Psoas muscle (tissue), 8 donors: Measurements from ENCODE around the gene FAIM2. TPM values are rescaled to one million over a fixed set of nuclear protein-coding genes. Genes with fewer than 3 reads are reported as not detected.
A peak's percentile ranks its signal among the peaks of the same experiment; 100 is the strongest.

Experiments used
- ATAC-seq, 4 donors: fragments of 200-7000 bp; cut with Tn5 transposase; one replicate each; pipeline ENCODE4 v1.9.1; 2020; ENCODE audit warnings: moderate library complexity in 3 of 4, mild to moderate bottlenecking in 2 of 4
- DNase-seq, 2 donors: peaks; one replicate each; pipeline ENCODE4 v3.0.0-alpha.2; 2020
- H3K27ac ChIP-seq: fragments of 200-600 bp; one replicate; pipeline ENCODE4 v1.8.0; 2022
- H3K27me3 ChIP-seq, 3 donors: fragments of 200-600 bp in 1 of 3; one replicate each; pipeline versions ENCODE4 v1.6.1 to v1.8.0; 2013 to 2022; ENCODE audit warnings: low read length in 2 of 3, mild to moderate bottlenecking in 2 of 3, moderate library complexity in 1 of 3; ENCODE audit not compliant: insufficient read depth in 3 of 3
- H3K36me3 ChIP-seq, 2 donors: fragments of 200-600 bp in 1 of 2; one replicate each; pipeline versions ENCODE4 v1.6.1 to v1.8.0; 2013 to 2022; ENCODE audit warnings: low read depth in 1 of 2, mild to moderate bottlenecking in 1 of 2, moderate library complexity in 1 of 2; ENCODE audit not compliant: insufficient read depth in 1 of 2
- H3K4me1 ChIP-seq: fragments of 200-600 bp; one replicate; pipeline ENCODE4 v1.8.0; 2022
- H3K4me3 ChIP-seq: fragments of 200-600 bp; one replicate; pipeline ENCODE4 v1.8.0; 2022; ENCODE audit warnings: mild to moderate bottlenecking
- H3K9me3 ChIP-seq: fragments of 200-600 bp; one replicate; pipeline ENCODE4 v1.8.0; 2022
- WGBS, 3 donors: extraction: QIAGEN DNeasy Blood & Tissue Kit; methylation state at CpG; one replicate each; pipeline versions ENCODE4 v1.1.6 to v1.1.7; 2013; 5-methylcytosine and 5-hydroxymethylcytosine counted together
- intact Hi-C, 2 donors: fragments of 100-400 bp; cut with DNase I; formaldehyde crosslinking; loops; one replicate each; pipeline versions ENCODE4 v1.11.0 to v1.14.2; 2022
- polyA plus RNA-seq, 3 donors: library from polyadenylated mRNA; stranded (reverse); fragments of 200-250 nt; gene quantifications; one replicate each; pipeline ENCODE4 v1.2.3, GENCODE V29; 2013
- total RNA-seq, 4 donors: library from RNA; stranded (reverse); fragmentation: NEBNext Ultra II Directional in 2 of 4; extraction: Animal tissue kit (Norgen Biotek cat#: 25700) in 2 of 4; gene quantifications; one replicate each; pipeline versions ENCODE4 v1.2.1 to v1.2.4, GENCODE V29; 2021 to 2023
- TF ChIP-seq, protein P1 (sequence below): fragments of 200-600 bp; IDR thresholded peaks from one replicate; pipeline ENCODE4 v1.8.0; 2022; ENCODE audit warnings: antibody characterized with exemption
- donor health status: healthy with polysubstance abuse.
- donor health status: DM: no; HTN: no; CAD: no; lungs with moderate emphysema.
- donor health status: Bipolar disorder and iron deficiency.
- donor health status: healthy.
- donor health status: DM: yes; HTN: yes; CAD: no.
- donor health status: DM: no; HTN: no; CAD: no.
- donor health status: DM: no; HTN: no; CAD: no.
- donor health status: DM: yes; HTN: yes; CAD: no.

The FAIM2 gene
- total and polyA plus RNA-seq, 7 donors = 0.22 to 1.1 (median 0.58) TPM; not detected in 2

DNA sequence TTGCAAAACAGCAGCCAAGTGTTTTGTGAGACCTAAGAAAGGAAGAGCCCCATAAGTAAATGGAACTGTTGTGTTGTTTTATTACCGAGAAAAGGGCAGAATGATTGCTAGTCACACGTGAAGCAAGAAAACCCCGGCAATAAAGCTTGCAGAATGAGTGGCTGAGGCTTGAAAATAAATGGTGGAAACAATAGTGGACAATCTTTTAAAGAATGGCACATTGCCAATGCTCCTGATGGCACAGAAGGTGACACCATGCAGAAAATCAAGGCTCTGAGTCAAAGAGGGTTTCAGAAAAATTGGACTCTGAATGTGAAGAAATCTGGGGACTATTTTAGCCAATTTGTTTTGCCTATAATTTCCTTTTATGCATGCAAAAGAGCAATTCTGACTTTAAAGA is 42.8 kb upstream of the FAIM2 start:
- H3K4me1 ChIP-seq = no peaks in the 10 kb centered on the region
- H3K27ac ChIP-seq = no peak overlapping the region
- TF ChIP-seq, protein P1, sequence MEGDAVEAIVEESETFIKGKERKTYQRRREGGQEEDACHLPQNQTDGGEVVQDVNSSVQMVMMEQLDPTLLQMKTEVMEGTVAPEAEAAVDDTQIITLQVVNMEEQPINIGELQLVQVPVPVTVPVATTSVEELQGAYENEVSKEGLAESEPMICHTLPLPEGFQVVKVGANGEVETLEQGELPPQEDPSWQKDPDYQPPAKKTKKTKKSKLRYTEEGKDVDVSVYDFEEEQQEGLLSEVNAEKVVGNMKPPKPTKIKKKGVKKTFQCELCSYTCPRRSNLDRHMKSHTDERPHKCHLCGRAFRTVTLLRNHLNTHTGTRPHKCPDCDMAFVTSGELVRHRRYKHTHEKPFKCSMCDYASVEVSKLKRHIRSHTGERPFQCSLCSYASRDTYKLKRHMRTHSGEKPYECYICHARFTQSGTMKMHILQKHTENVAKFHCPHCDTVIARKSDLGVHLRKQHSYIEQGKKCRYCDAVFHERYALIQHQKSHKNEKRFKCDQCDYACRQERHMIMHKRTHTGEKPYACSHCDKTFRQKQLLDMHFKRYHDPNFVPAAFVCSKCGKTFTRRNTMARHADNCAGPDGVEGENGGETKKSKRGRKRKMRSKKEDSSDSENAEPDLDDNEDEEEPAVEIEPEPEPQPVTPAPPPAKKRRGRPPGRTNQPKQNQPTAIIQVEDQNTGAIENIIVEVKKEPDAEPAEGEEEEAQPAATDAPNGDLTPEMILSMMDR = no peak
- no peak overlapping the region for H3K4me3 ChIP-seq
- H3K9me3 ChIP-seq = no peaks in the 10 kb centered on the region
- H3K27me3 ChIP-seq = no peaks in the 10 kb centered on the region
- intact Hi-C loops = loop anchor here in 1 of 2 donors (5.0 kb wide), 1 partner anchor 79 kb away; no protein-coding TSS in a partner anchor
- no peak for ATAC-seq
- H3K36me3 ChIP-seq = no peaks in the 10 kb centered on the region
- 73 to 86% (median 81%) methylated on average over 3 of the region's 3 CpGs for WGBS, 3 donors
- DNase-seq = no peak

DNA sequence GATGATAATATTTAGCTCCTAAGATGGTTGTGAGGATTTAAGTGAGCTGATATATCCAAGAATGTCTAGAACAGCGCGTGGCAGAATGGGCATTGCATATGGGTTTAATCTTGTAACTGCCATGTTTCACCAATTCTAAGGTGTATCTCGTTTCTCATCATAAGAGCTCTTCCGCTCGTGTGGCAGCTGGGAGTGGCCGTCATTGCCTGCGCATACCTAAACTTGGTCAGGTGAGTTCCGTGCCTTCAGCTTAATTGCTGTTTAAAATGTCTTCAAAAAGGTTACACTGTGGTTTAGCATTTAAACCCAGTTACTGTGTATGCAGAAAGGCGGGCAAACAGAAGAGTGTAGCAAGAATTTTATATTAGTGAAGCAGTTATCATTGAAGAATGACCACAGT is 42.4 kb upstream of the FAIM2 start:
- Histone ChIP-seq H3K4me1 (no peaks in the 10 kb centered on the region), H3K9me3 (no peaks in the 10 kb centered on the region), H3K27ac (no peak overlapping the region), H3K4me3 (no peak overlapping the region), H3K27me3 (no peaks in the 10 kb centered on the region), H3K36me3 (no peaks in the 10 kb centered on the region)
- 89 to 94% (median 93%) methylated on average over 9 of the region's 9 CpGs for WGBS, 3 donors
- DNase-seq (no peak), ATAC-seq (no peak)
- TF ChIP-seq, protein P1 = no peak
- intact Hi-C loops = loop anchor here in 1 of 2 donors (5.0 kb wide), 1 partner anchor 79 kb away; no protein-coding TSS in a partner anchor

DNA sequence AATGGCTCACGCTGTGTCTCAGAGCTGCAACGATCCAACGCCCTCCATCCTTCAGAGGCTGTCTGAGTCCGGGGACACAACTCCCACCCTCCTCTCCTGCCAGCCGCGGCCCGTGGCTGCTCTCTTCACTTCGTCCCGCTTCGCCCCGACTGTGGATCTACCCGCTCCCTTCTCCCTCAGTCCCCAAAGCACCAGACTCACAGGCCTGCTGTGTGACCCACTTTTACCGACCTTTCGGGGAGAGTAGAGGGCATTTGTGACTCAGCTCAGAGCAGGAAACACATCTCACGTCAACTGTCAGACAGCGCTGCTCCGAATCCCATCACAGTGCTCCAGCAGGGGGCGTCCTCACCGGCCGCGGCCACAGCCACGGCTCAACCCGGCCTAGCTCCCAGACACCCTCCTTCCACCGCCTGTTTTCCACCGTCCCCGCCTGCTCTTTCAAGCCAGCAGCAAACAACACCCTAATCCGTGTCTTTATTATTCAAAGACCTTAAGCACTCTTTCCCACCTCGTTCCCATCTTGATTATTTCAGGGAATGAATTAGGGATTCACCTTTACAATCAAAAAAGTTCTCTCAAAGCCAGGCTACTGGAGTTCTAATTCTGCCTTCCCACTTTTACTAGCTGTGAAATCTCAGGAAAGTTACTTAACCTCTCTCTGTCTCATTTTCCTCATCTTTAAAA is 41.8 kb upstream of the FAIM2 start:
- H3K36me3 ChIP-seq = no peaks in the 10 kb centered on the region
- H3K27me3 ChIP-seq = no peaks in the 10 kb centered on the region
- intact Hi-C loops = loop anchor here in 1 of 2 donors (5.0 kb wide), 1 partner anchor 78 kb away; no protein-coding TSS in a partner anchor
- H3K4me3 ChIP-seq = peak overlapping the region; percentile 52
- no peaks in the 10 kb centered on the region for H3K4me1 ChIP-seq
- ATAC-seq (peak; percentile 87 to 97 (median 95)), DNase-seq (peak; percentile 84 to 86)
- WGBS, 3 donors = 6 to 15% (median 14%) methylated on average over 28 of the region's 28 CpGs
- TF ChIP-seq, protein P1 = peak; percentile 74
- H3K27ac ChIP-seq = no peak overlapping the region
- no peaks in the 10 kb centered on the region for H3K9me3 ChIP-seq

DNA sequence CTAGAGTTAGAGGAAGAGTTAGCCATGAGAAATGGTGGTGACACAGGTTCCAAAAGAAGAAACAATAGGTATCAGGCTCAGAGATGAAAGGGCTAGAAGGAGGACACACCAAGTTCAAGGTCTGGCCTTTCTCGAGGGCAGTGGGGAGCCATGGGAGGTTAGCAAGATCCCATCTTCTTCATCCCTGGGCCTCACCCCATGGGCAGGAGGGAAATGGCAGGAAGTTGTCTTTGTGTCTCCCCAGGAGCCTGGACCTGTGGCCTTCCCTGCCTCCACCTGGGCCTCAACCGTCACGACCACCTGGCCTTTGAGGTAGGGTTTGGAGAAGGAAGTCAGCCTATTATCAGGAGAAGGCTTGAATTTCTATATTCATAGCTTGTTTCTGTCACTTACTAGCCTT is 41.0 kb upstream of the FAIM2 start:
- TF ChIP-seq, protein P1 = no peak
- ATAC-seq (no peak), DNase-seq (no peak)
- intact Hi-C loops = loop anchor here in 1 of 2 donors (5.0 kb wide), 1 partner anchor 77 kb away; no protein-coding TSS in a partner anchor
- Histone ChIP-seq H3K27me3 (no peaks in the 10 kb centered on the region), H3K4me3 (no peak overlapping the region), H3K4me1 (no peaks in the 10 kb centered on the region), H3K36me3 (no peaks in the 10 kb centered on the region), H3K27ac (no peak overlapping the region), H3K9me3 (no peaks in the 10 kb centered on the region)
- 96 to 100% (median 97%) methylated on average over 3 of the region's 3 CpGs for WGBS, 3 donors

DNA sequence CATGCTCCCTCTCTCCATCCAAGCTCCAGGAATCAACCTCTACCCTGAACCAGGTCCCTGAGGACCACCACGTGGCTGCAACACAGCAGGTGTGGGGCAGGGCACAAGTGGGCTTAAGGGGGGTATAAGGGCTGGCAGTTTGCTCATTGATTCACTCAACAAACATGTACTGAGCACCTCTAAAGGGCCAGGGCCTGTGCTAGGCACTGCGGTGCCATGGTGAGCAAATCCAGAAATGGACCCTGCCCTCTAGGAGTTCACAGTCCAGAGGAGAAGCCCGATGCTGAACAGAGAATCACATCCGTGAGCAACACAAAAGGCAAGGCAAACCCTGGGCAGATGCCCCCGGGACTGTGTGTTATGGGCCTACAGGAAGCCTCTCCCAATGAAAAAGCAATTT is 40.3 kb upstream of the FAIM2 start:
- TF ChIP-seq, protein P1 = no peak
- 84 to 87% (median 87%) methylated on average over 5 of the region's 5 CpGs for WGBS, 3 donors
- no peaks in the 10 kb centered on the region for H3K27me3 ChIP-seq
- H3K4me3 ChIP-seq = no peak overlapping the region
- DNase-seq = no peak
- ATAC-seq = no peak
- no peaks in the 10 kb centered on the region for H3K4me1 ChIP-seq
- no peaks in the 10 kb centered on the region for H3K36me3 ChIP-seq
- no peaks in the 10 kb centered on the region for H3K9me3 ChIP-seq
- intact Hi-C loops = no loop called here
- H3K27ac ChIP-seq = no peak overlapping the region
